GM18498 (cell line): ENCODE measurements around the gene TMEM171.

ENCODE experiments used
- ATAC-seq: cut with Tn5 transposase; IDR thresholded peaks from one replicate; pipeline ENCODE4 v1.9.1; 2021; ENCODE audit warnings: mild to moderate bottlenecking, moderate library complexity; ENCODE audit not compliant: unreplicated experiment

Gene TMEM171

GRCh38 chr5:73119451-73120157 lies 771 bp upstream of the TMEM171 start:
- ATAC-seq, result no peak

GRCh38 chr5:73121119-73121463 lies 716 bp downstream of the TMEM171 start:
- ATAC-seq, result no peak

DNA sequence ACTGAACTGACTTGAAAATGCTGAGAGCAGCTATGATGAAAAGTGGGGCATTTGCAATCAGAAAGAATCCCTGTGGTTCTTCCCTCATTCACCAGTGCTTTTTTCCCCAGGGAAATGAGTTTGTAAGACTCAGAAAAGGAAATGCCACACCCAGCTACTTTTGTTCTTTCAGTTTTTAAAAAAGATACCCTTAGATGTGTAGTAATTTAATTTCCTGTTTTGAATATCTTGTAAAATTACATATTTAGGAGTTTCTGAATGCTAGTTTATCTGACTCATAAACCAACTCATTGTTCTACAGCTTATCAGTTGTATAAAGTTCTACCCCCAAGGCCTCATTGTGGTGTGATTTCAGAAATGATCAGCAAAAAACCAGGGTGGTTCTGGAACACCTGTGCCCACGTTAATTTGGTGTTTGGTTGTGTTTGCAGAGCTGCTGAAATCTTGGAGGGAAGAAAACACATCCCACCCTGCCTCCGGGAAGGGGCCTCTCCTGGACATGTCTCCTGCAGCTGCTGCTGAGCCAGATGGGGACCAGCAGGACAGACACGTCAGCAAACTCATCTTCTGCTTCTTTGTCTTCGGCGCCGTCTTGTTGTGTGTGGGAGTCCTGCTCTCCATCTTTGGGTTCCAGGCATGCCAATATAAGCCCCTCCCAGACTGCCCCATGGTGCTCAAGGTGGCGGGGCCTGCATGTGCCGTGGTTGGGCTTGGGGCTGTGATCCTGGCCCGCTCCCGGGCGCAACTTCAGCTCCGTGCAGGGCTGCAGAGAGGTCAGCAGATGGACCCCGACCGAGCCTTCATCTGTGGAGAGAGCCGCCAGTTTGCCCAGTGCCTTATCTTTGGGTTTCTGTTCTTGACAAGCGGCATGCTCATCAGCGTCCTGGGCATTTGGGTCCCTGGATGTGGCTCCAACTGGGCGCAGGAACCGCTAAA lies 2.8 kb downstream of the TMEM171 start:
- ATAC-seq, result no peak

GRCh38 chr5:73125289-73125688 lies 4.9 kb downstream of the TMEM171 start:
- no peak for ATAC-seq

- ATAC-seq, result no peak
Measured at GRCh38 chr5:73126381-73126780, 6.0 kb downstream of the TMEM171 start.

GRCh38 chr5:73126957-73127356 lies 6.6 kb downstream of the TMEM171 start:
- ATAC-seq, result no peak

DNA sequence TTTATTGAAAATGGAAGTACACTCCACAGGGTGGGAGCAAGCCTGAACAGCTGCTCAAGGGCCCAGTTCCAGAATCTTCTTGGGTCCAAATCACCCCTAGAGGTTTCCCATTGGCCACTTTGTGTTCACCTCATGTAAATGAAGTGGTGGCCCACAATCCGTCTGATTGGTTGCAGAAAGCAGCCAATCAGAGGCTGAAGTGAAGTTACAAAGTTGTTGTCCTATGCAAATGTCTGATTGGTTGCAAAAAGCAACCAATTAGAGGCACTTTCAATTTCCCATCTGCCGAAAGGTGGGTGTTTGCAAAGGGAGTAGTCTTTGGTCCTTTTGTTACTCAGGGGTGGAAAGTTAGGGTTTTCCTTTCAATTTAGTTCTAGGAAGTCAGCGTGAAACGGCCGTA lies 8.8 kb downstream of the TMEM171 start:
- no peak for ATAC-seq

DNA sequence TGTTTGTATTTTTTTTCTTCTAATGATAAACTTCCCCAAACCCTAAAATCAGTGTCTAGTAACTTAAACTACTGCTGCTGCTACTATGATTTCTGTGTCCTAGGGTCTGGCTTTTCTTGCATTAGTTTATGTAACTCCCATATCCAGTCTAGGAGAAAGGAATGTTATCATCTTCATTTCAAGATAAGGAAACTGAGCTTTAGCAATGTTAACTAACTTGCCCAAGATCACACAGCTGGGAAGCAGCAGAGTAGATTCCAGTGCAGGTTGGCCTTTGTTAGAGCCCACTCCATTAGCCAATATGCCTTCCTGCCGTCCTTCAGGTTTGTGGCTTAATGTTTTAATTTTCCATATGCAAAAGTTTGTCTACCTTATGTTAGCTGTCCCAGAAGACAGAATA lies 10.4 kb downstream of the TMEM171 start:
- no peak for ATAC-seq

- ATAC-seq, result no peak
Measured at GRCh38 chr5:73131711-73132425, 11.5 kb downstream of the TMEM171 start.

GRCh38 chr5:73132759-73133158 lies 12.4 kb downstream of the TMEM171 start:
- ATAC-seq, result no peak

GRCh38 chr5:73135021-73135420 lies 14.6 kb downstream of the TMEM171 start:
- ATAC-seq, result no peak

DNA sequence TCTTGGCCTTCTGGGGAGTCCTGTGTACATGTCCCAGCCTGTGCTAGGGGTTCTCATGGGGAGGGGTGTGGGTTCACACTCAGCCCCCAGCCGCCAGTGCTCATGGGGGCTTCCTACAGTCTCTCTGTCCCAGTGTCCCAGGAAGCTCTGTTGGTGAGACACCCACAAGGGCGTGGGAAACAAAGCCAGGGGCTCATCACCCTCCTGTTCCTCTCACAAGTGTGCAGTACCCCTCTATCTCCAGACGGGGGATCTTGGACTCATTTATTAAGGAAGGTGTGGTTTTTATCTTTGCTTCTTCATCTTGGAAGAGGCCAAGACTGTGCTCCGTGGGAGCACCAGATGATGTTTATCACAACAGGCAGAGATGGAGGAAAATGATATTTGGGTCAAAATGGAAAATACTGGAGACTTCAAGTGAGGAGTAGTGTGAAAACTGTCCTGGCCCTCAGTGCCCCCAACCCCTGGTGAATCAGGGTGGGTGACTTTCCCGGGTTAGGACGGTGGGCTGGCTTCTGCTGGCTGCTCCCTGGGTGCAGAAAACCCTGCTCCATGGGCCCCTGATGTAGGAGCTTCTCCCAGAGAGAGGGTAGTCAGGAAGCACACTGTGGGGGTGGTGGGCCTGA lies 15.2 kb downstream of the TMEM171 start:
- ATAC-seq, result no peak

- no peak for ATAC-seq
Measured at GRCh38 chr5:73136055-73136562, 15.7 kb downstream of the TMEM171 start.

- ATAC-seq, result no peak
Measured at GRCh38 chr5:73137563-73138530, 17.5 kb downstream of the TMEM171 start.

- ATAC-seq, result no peak
Measured at GRCh38 chr5:73139485-73139884, 19.1 kb downstream of the TMEM171 start.

DNA sequence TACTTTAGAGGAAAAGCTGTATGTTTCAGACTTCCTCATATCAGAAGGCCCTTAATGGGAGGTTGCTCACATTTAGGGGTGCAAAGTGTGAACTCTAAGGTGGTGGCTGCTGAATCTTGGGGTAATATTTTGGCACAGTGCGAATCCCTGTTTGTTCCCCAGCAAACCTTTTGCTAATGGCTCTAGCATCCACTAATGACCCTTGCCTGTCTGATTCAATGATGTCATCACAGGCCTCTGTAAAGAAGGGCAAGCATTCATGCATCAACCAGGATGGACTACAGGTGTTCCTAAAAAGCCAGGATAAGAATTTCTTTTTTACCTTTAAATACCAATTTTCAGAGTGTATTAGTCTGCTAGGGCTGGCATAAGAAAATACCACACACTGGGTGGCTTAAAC lies 20.4 kb downstream of the TMEM171 start:
- no peak for ATAC-seq

DNA sequence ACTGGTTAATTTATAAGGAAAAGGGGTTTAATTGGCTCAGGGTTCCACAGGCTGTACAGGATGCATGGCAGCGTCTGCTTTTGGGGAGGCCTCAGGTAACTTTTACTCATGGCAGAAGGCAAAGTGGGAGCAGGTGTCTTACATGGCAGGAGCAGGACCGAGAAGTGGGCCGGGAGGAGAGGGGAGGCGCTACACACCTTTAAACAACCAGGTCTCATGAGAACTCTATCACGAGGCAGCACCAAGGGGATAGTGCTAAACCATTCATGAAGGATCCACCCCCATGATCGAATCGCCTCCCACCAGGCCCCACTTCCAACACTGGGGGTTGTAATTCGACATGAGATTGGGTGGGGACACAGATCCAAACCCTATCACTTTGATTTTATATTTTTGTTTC lies 21.7 kb downstream of the TMEM171 start:
- no peak for ATAC-seq

DNA sequence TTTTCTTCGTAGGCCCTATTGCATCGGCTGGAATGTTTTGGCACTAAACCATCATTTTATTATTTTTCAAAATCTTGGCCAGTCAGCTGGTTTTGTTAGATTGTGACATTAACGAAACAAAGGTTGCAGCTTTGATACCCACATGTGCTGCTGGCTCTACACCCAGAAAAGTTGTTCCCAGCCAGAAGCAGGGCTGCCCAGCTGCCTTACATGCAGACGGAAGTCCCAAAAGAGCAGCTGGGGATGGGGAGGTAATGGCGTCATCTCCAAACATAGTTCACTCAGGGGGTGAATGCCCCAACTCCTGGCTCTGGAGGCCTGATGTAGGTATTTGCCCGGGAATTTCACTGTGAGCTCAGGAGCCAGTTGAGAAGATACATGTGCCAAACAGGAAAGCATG lies 23.3 kb downstream of the TMEM171 start:
- ATAC-seq, result no peak

GRCh38 chr5:73149540-73149939 lies 29.2 kb downstream of the TMEM171 start:
- no peak for ATAC-seq

DNA sequence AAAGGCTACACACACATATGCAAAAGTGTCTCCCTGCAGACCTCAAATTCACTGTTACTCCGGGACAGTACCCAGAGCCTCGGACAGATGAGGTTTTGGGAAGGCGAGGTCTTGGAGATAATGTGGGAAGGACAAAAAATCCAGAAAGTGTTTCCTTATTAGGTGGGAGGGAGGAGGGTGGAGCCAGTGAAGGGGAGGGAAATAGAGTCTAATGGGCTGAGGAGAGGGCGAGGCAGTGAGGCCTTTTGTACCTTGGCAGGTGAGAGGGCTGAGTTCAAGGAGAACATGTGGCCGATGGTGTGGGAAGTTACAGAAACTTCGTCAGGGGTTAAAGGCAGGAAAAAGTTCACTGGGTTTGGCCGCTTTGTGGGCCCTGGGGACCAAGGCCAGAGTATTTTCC lies 30.5 kb downstream of the TMEM171 start:
- no peak for ATAC-seq
